ENCODE measurements around the gene MTNR1A. TPM values are rescaled to one million over a fixed set of nuclear protein-coding genes. Genes with fewer than 3 reads are reported as not detected.

MTNR1A gene
- total and polyA plus RNA-seq, 9 of the 15 experiments (the other 6 are each of a cell fraction or from before 2014, with no cell fraction given) = 0.09 to 0.12 (median 0.10) TPM; not detected in 5

GRCh38 chr4:186586205-186586604 lies 30.8 kb upstream of the MTNR1A start:
- in situ Hi-C loops (cut with MboI) = no loop called here
- H3K27ac ChIP-seq (ENCODE audit: extremely low read depth, low read depth, low read length) = no peak overlapping the region
- 63% methylated on average over 8 of the region's 8 CpGs for WGBS (ENCODE audit: insufficient coverage, low coverage, missing lambda C conversion rate)
- no peaks in the 10 kb centered on the region for H3K9me1 ChIP-seq (ENCODE audit: control insufficient read depth, insufficient read depth, low read length)
- no peaks in the 10 kb centered on the region for H3K79me2 ChIP-seq (ENCODE audit: control insufficient read depth, insufficient read depth, low read length)
- no TSS peak for BruUV-seq (replicated peaks)
- no peak overlapping the region for H3K4me2 ChIP-seq (ENCODE audit: insufficient read depth, low read length)
- H3K9ac ChIP-seq (ENCODE audit: insufficient read depth in 1 of 2, low read depth in 2 of 2, low read length in 2 of 2) = no peak overlapping the region
- H3K36me3 ChIP-seq (ENCODE audit: control insufficient read depth, insufficient read depth, low read length) = peaks cover 9% of the 10 kb centered on the region; the same call in 1 of the 3 replicates
- DNase-seq (ENCODE audit: extremely low read depth in 1 of 4, low spot score in 3 of 4) = no peak
- POLR2A ChIA-PET = no interaction called here
- FAIRE-seq = no peak
- intact Hi-C loops (cut with micrococcal nuclease) = no loop called here
- H3K4me1 ChIP-seq (replicated peaks in 1 of 2; ENCODE audit: control insufficient read depth in 2 of 2, insufficient read depth in 2 of 2, low read length in 2 of 2) = no peaks in the 10 kb centered on the region
- CTCF ChIA-PET (ENCODE audit: low intra/inter-chr PET ratio) = interaction anchor here (1.6 to 2.1 kb wide), 2 partner anchors 114 to 289 kb away, joined by 6 to 22 read pairs; no protein-coding TSS in a partner anchor
- no peaks in the 10 kb centered on the region for H3K9me3 ChIP-seq (replicated peaks; ENCODE audit: control insufficient read depth, insufficient read depth, low read depth, low read length)
- H3K4me3 ChIP-seq = no peak overlapping the region
- TF ChIP-seq SMC3 (conservative IDR thresholded peaks at IDR 0.05; ENCODE audit: insufficient read depth, low read depth, low read length) (no peak), ZNF217 (CRISPR knock-in tag; IDR thresholded peaks at IDR 0.05) (no peak), RNF2 (IDR thresholded peaks at IDR 0.05) (no peak)
- H4K20me1 ChIP-seq (replicated peaks; ENCODE audit: control insufficient read depth, insufficient read depth, low read length) = no peaks in the 10 kb centered on the region
- H2AFZ ChIP-seq (ENCODE audit: low read depth, low read length) = no peak overlapping the region
- no peaks in the 10 kb centered on the region for H3K27me3 ChIP-seq (ENCODE audit: control insufficient read depth in 2 of 2, insufficient read depth in 2 of 2, low read length in 2 of 2)
- no peak for ATAC-seq

GRCh38 chr4:186584912-186585311 lies 29.5 kb upstream of the MTNR1A start:
- intact Hi-C loops (cut with micrococcal nuclease) = no loop called here
- H3K27ac ChIP-seq (ENCODE audit: extremely low read depth, low read depth, low read length) = no peak overlapping the region
- peaks cover 9% of the 10 kb centered on the region; the same call in 1 of the 3 replicates for H3K36me3 ChIP-seq (ENCODE audit: control insufficient read depth, insufficient read depth, low read length)
- H3K9ac ChIP-seq (ENCODE audit: insufficient read depth in 1 of 2, low read depth in 2 of 2, low read length in 2 of 2) = no peak overlapping the region
- H3K4me2 ChIP-seq (ENCODE audit: insufficient read depth, low read length) = no peak overlapping the region
- no peak for FAIRE-seq
- no peak overlapping the region for H3K4me3 ChIP-seq
- H3K4me1 ChIP-seq (replicated peaks in 1 of 2; ENCODE audit: control insufficient read depth in 2 of 2, insufficient read depth in 2 of 2, low read length in 2 of 2) = no peaks in the 10 kb centered on the region
- no TSS peak for BruUV-seq (replicated peaks)
- H2AFZ ChIP-seq (ENCODE audit: low read depth, low read length) = no peak overlapping the region
- TF ChIP-seq MYNN (IDR thresholded peaks at IDR 0.05) (peak; percentile 47; the same call in 1 of the 2 replicates), MYNN (CRISPR knock-in tag; IDR thresholded peaks at IDR 0.05) (no peak), NFIX (CRISPR knock-in tag; IDR thresholded peaks at IDR 0.05; ENCODE audit: low read depth) (no peak)
- H4K20me1 ChIP-seq (replicated peaks; ENCODE audit: control insufficient read depth, insufficient read depth, low read length) = no peaks in the 10 kb centered on the region
- DNase-seq (ENCODE audit: extremely low read depth in 1 of 4, low spot score in 3 of 4) = no peak
- CTCF ChIA-PET (ENCODE audit: low intra/inter-chr PET ratio) = no interaction called here
- no peaks in the 10 kb centered on the region for H3K79me2 ChIP-seq (ENCODE audit: control insufficient read depth, insufficient read depth, low read length)
- POLR2A ChIA-PET = no interaction called here
- no peaks in the 10 kb centered on the region for H3K9me1 ChIP-seq (ENCODE audit: control insufficient read depth, insufficient read depth, low read length)
- no peaks in the 10 kb centered on the region for H3K27me3 ChIP-seq (ENCODE audit: control insufficient read depth in 2 of 2, insufficient read depth in 2 of 2, low read length in 2 of 2)
- no peak for ATAC-seq
- H3K9me3 ChIP-seq (replicated peaks; ENCODE audit: control insufficient read depth, insufficient read depth, low read depth, low read length) = no peaks in the 10 kb centered on the region
- in situ Hi-C loops (cut with MboI) = no loop called here
- WGBS (ENCODE audit: insufficient coverage, low coverage, missing lambda C conversion rate) = 23% methylated on average over 5 of the region's 6 CpGs
